ENCODE data around the gene KCNC1. TPM values are rescaled to one million over a fixed set of nuclear protein-coding genes. Genes with fewer than 3 reads are reported as not detected.

The KCNC1 gene
- polyA plus RNA-seq, 12 donors: 0.85 to 3.5 (median 1.5) TPM; not detected in 2

- no peak for DNase-seq
Observed at GRCh38 chr11:17772704-17773600, 38.4 kb downstream of the KCNC1 start.

DNA sequence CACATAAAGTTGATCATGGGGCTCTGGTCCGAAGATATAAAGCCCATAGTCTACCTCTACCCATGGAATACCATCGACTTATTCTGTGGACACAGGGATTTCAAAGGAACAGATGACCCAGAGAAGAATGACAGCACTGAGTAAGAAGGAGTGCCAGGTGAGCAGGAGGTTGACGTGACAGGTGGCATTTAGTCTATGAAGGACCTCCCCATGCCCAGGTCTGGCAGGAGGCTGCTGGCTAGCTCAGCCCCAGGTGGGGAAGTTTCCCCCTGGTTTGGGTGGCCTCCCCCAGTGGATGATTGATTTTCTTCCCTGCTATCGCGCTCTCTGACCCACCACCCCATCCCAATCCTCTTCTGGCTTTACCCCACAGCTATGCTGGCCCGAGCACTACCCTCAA is 39.1 kb downstream of the KCNC1 start:
- DNase-seq: no peak

DNA sequence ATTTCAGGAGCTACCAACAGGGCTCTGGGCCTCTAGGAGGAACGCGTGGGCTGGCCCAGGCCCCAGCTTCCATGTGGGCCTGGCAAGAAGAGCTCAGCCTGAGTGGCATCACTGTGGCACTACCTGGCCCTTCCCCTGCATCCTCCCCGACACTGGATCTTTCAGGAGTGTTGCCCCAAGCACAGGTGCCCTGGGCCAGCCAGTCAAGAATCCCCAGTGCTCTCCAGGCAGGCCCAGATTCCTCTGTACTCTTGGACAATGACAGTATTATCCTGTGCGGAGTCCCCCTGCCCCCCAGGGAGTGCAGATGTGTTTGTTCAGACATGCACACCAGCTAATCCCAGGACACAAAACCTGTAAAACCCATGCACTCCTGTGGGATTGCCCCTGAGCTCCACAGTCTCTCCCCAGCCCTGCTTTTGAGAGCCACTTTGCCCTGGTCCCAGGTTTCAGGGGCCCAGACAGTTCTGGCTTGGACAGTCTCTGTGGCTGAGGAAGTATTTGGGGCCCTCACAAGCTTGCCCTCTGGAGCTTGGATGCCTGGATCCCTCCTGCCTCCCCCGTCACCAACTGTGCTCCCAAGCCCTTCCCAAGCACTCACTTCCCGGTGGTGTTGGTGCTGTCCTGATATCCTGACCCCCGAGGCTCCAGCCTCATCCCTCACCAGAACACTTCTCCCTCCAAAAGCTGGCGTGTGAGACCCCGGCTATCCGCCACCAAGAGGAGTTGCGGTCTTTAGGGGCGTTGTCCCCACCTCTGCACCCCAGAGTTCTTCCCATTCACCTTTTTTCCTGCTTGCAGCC is 39.9 kb downstream of the KCNC1 start:
- DNase-seq: no peak

DNA sequence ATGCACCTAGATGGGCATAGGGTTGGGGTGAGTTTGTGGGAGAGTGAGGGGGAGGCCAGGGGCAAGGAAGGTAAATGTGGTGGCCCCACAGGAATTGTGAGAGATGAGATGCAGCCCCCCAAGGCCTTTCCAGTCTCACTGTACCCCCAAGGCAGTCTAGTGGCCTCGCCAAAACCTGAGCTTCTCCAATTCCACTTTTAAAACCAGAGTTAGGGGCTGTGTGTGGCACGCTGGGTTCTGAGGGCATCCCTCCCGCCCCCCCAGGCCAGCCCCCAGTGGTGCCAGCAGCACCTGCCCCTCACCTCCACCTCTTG is 40.4 kb downstream of the KCNC1 start:
- DNase-seq: no peak

DNA sequence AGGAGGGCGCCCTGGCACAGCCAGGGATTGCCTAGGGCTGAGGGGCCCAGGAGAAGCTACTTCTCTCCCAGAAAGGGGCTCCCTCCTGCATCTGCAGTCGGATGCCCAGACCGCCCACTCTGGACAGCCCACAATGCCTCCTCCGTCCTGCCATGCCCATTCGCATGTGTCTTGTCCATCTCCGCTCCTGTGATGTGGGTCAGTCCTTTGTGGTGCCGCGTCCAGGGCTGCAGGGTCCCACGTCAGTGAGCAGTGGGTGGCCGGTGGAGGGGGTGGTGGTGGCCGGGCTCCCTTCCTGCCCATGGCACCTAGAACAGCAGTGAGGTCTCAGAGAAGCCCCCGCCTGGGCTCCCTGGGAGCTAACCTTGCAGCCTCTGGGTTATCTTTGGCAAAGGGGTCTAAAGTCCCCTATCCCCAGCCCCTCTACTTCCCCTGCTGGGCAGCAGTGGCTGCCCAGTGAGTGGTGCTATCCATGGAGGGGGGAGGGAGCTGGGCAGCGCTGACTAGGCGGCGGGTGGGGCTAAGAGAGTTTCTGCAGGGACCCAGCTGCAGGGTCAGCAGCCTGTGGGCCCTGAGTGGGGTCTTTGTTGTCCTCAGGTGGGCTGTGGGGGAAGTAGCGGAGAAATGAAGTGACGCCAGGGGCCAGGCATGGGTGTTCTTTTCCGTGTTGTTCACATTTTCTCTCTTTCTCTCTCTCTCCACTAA is 41.1 kb downstream of the KCNC1 start:
- no peak for DNase-seq

DNA sequence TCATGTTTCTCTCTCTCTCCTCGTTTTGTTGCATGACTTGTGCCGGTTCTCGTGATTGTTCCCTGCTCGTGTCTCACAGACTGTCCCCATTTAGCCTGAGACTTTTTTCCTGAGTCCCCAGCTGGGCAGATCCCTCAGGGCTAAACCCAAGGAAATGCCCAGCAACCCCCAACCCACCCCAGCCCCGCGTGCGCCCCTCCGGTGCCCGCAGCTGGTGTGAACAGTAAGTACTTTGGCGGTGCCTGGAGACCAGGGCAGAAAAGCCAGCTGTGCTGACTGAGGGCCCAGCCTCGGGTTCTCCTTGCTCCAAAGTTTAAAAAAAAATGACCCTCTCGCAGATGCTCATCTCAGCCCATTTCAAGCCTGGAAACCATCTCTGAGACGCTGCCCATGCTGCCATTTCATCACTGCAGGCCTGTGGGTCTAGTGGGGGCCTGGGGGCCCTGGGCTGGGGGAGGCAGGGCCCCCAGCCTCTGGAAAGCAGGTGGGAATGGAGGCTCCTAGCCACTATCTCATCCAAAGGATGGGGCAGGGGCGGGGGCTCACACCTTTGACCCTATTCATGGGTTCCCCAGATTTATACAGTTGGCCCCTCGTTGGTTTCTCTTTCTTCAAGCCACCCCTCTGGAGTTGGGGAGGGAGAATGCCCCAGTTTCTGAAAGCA is 41.8 kb downstream of the KCNC1 start:
- DNase-seq: no peak

- DNase-seq: no peak
Observed at GRCh38 chr11:17777086-17777737, 42.6 kb downstream of the KCNC1 start.

- no peak for DNase-seq
Observed at GRCh38 chr11:17777738-17778091, 43.1 kb downstream of the KCNC1 start.

GRCh38 chr11:17778352-17778751 is 43.8 kb downstream of the KCNC1 start:
- DNase-seq: no peak

DNA sequence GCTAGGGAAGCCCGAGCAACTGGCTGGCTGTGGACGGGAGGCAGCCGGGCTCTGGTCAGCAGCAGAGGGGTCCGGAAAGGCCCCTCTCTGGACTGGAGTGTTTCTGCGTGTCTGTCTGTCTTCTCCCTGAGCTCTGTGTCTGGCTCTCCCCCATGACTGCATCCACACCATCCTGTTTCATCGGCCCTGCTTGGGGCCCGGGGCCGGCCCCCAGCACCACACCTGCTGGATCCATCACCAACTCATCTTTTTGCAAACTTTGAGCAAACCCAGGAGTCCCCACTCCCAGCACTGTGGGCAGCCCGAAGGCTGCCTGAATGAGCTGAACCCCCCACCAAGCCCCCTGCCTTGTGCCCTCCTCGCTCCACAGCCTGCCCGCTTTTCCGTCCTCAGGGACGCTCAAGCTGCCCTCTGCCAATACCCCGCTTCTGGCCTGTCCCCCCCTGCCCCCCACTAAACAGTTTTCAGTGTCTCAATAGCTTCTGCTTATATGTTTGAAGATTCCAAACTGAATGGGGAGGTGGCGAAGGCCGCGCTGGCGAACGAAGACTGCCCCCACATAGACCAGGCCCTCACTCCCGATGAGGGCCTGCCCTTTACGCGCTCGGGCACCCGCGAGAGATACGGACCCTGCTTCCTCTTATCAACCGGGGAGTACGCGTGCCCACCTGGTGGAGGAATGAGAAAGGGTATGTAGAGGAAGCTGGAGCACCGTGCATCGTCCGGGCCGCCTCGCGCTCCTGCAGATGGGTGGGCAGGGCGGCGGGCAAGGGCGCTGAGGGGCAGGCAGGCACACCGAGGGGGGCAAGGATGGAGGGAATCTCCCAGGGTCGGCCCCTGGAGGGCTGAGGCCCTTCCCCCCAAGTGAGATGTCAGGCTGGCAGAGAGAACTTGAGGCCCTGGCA is 44.6 kb downstream of the KCNC1 start:
- DNase-seq: no peak

GRCh38 chr11:17779861-17780594 is 45.4 kb downstream of the KCNC1 start:
- no peak for DNase-seq

GRCh38 chr11:17780668-17781067 is 46.1 kb downstream of the KCNC1 start:
- no peak for DNase-seq

DNA sequence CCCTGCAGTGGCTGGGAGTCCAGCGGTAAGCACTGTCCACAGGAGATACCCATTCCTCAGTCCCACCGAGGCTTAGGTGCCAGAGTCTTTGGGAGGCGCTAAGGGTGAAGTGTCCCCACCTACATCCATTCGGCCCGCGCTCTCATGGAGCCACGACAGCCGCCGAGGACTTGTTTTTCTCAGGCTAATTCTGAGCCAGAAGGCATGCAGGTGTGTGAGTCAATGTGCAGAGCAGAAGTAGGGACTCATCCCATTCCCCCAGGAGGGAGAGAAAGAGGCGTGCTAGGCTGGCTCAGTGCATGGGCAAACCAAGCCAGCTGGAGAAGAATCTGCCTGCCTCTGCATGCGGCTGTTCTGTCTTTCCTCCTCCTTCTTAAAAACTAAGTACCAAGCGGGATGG is 46.6 kb downstream of the KCNC1 start:
- DNase-seq: no peak

- no peak for DNase-seq
Observed at GRCh38 chr11:17781626-17782025, 47.0 kb downstream of the KCNC1 start.

DNA sequence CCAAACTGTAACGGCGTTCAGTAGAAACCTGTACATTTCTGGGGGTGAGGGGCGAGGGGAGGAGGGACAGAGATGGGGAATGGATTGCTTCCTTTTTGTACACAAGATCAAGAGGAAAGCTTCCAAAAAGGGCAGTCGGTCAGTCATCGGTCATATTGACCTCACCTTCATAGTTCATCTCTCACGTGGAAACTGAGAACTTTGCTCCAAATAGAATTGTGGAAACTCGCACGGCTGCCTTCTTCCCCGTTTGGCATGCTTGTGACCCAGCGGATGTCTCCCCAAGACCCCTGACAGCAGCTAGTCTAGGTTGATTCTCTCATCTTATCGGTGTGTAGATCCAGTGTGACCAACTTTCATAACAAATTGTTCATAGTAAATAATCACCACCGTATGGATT is 47.6 kb downstream of the KCNC1 start:
- DNase-seq: no peak

GRCh38 chr11:17782603-17783337 is 48.2 kb downstream of the KCNC1 start:
- no peak for DNase-seq

GRCh38 chr11:17783878-17784277 is 49.3 kb downstream of the KCNC1 start:
- no peak for DNase-seq

- DNase-seq: no peak
Observed at GRCh38 chr11:17786824-17787525, 52.4 kb downstream of the KCNC1 start.
